Panc1 (cell line): Measurements from ENCODE around the gene LENEP.

Experiments used
- CTCF ChIP-seq: fragments of 450-650 bp; IDR thresholded peaks from 2 replicates; pipeline ENCODE4 v1.5.1; 2017; ENCODE audit warnings: mild to moderate bottlenecking
- POLR2AphosphoS5 ChIP-seq: IDR thresholded peaks from 2 replicates; pipeline ENCODE4 v1.6.1; 2012; ENCODE audit warnings: mild to moderate bottlenecking, low read depth, low read length, moderate library complexity
- SIN3A ChIP-seq: IDR thresholded peaks from 2 replicates; pipeline ENCODE4 v1.6.1; 2012; ENCODE audit warnings: low read depth, mild to moderate bottlenecking, low read length, moderate library complexity, borderline replicate concordance; ENCODE audit not compliant: insufficient read depth
- TF ChIP-seq, protein P1 (sequence below), 2 experiments: IDR thresholded peaks; 2 replicates each; pipeline ENCODE4 v1.6.1; 2011 to 2012; ENCODE audit warnings: low read depth in 2 of 2, control low read depth in 1 of 2, low read length in 1 of 2, mild to moderate bottlenecking in 1 of 2, moderate library complexity in 1 of 2; ENCODE audit not compliant: insufficient read depth in 1 of 2

DNA sequence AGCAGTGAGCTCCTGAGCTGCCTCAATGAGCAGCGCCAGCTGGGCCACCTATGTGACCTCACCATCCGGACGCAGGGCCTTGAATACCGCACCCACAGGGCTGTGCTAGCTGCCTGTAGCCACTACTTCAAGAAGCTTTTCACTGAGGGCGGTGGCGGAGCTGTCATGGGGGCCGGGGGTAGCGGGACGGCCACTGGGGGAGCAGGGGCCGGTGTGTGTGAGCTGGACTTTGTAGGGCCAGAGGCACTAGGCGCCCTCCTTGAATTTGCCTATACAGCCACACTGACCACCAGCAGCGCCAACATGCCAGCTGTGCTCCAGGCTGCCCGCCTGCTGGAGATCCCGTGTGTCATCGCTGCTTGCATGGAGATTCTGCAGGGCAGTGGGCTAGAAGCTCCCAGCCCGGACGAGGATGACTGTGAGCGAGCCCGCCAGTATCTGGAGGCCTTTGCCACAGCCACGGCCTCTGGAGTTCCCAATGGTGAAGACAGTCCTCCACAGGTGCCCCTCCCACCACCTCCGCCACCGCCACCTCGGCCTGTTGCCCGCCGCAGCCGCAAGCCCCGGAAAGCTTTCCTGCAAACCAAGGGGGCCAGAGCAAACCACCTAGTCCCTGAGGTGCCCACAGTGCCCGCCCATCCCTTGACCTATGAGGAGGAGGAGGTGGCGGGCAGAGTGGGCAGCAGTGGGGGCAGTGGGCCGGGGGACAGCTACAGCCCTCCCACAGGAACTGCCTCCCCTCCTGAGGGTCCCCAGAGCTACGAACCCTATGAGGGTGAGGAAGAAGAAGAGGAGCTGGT, 21.5 kb downstream of the LENEP start:
- TF ChIP-seq CTCF (no peak), POLR2AphosphoS5 (no peak), SIN3A (no peak)
- TF ChIP-seq, protein P1, sequence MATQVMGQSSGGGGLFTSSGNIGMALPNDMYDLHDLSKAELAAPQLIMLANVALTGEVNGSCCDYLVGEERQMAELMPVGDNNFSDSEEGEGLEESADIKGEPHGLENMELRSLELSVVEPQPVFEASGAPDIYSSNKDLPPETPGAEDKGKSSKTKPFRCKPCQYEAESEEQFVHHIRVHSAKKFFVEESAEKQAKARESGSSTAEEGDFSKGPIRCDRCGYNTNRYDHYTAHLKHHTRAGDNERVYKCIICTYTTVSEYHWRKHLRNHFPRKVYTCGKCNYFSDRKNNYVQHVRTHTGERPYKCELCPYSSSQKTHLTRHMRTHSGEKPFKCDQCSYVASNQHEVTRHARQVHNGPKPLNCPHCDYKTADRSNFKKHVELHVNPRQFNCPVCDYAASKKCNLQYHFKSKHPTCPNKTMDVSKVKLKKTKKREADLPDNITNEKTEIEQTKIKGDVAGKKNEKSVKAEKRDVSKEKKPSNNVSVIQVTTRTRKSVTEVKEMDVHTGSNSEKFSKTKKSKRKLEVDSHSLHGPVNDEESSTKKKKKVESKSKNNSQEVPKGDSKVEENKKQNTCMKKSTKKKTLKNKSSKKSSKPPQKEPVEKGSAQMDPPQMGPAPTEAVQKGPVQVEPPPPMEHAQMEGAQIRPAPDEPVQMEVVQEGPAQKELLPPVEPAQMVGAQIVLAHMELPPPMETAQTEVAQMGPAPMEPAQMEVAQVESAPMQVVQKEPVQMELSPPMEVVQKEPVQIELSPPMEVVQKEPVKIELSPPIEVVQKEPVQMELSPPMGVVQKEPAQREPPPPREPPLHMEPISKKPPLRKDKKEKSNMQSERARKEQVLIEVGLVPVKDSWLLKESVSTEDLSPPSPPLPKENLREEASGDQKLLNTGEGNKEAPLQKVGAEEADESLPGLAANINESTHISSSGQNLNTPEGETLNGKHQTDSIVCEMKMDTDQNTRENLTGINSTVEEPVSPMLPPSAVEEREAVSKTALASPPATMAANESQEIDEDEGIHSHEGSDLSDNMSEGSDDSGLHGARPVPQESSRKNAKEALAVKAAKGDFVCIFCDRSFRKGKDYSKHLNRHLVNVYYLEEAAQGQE (IDR thresholded peaks at IDR 0.05; ENCODE audit: insufficient read depth in 1 of 2, low read depth in 2 of 2, low read length in 1 of 2), result no peak
